ENCODE measurements around the gene FAM151B.
A peak's percentile ranks its signal among the peaks of the same experiment; 100 is the strongest.
"Not testable (repeated sequence)": the region's sequence is repeated elsewhere in the genome, so short reads cannot be mapped to it uniquely, and the experiment has no call there.

The FAM151B gene

GRCh38 chr5:80487829-80488721 is at the start of gene FAM151B:
TSS of gene FAM151B (plus strand) at chr5:80488100. CDS start at chr5:80488124, 24 bp downstream.
- DNase-seq, result peak; percentile 99

- DNase-seq, result no peak
These were observed 49.2 kb upstream of the FAM151B start for GRCh38 chr5:80438739-80439138.

- DNase-seq, result no peak
These were observed 48.7 kb upstream of the FAM151B start for GRCh38 chr5:80439213-80439612.

- no peak for DNase-seq
These were observed 45.2 kb upstream of the FAM151B start for GRCh38 chr5:80442742-80443141.

GRCh38 chr5:80453366-80453765 is 34.5 kb upstream of the FAM151B start:
- DNase-seq, result no peak

- no peak for DNase-seq
These were observed 24.6 kb upstream of the FAM151B start for GRCh38 chr5:80463269-80463668.

- no peak for DNase-seq
These were observed 21.0 kb upstream of the FAM151B start for GRCh38 chr5:80466669-80467485.

- DNase-seq, result no peak
These were observed 19.8 kb upstream of the FAM151B start for GRCh38 chr5:80468131-80468530.

GRCh38 chr5:80470631-80471030 is 17.3 kb upstream of the FAM151B start:
- not testable (repeated sequence) for DNase-seq

- DNase-seq, result no peak
These were observed 13.0 kb upstream of the FAM151B start for GRCh38 chr5:80474929-80475328.

- no peak for DNase-seq
These were observed 8.2 kb upstream of the FAM151B start for GRCh38 chr5:80479713-80480112.

GRCh38 chr5:80480354-80480753 is 7.5 kb upstream of the FAM151B start:
- no peak for DNase-seq

GRCh38 chr5:80481019-80481893 is 6.6 kb upstream of the FAM151B start:
- peak; percentile 82 for DNase-seq

GRCh38 chr5:80482578-80482977 is 5.3 kb upstream of the FAM151B start:
- no peak for DNase-seq

GRCh38 chr5:80483636-80484232 is 4.2 kb upstream of the FAM151B start:
- DNase-seq, result no peak

GRCh38 chr5:80487444-80487828 is 464 bp upstream of the FAM151B start:
- no peak for DNase-seq

- no peak for DNase-seq
These were observed 3.4 kb downstream of the FAM151B start for GRCh38 chr5:80491296-80491695.

- no peak for DNase-seq
These were observed 4.8 kb downstream of the FAM151B start for GRCh38 chr5:80492741-80493140.

GRCh38 chr5:80493443-80493842 is 5.5 kb downstream of the FAM151B start:
- DNase-seq, result peak; percentile 58

GRCh38 chr5:80495891-80496290 is 8.0 kb downstream of the FAM151B start:
- no peak for DNase-seq

GRCh38 chr5:80502800-80503199 is 14.9 kb downstream of the FAM151B start:
- DNase-seq, result no peak

- DNase-seq, result no peak
These were observed 15.7 kb downstream of the FAM151B start for GRCh38 chr5:80503641-80504040.
